HepG2 (cell line): ENCODE measurements around the gene PDK2. TPM values are rescaled to one million over a fixed set of nuclear protein-coding genes. Genes with fewer than 3 reads are reported as not detected.

Experiments used
- ATF7 ChIP-seq, 2 experiments: fragments of 450-650 bp in 1 of 2; sonication (generic) in 1 of 2; formaldehyde crosslinking in 1 of 2; IDR thresholded peaks; 2 replicates each; pipeline versions ENCODE4 v1.4.0 to v1.6.1; 2016 to 2020; ENCODE audit warnings: antibody characterized with exemption in 1 of 2, mild to moderate bottlenecking in 1 of 2, missing genetic modification reagents in 1 of 2
- CEBPG ChIP-seq: IDR thresholded peaks from 2 replicates; pipeline ENCODE4 v1.6.1; 2016
- HNRNPL ChIP-seq: fragments of 200-400 bp; formaldehyde crosslinking; IDR thresholded peaks from 2 replicates; pipeline ENCODE4 v1.6.1; 2017; ENCODE audit warnings: mild to moderate bottlenecking, low read depth, low read length
- MED8 ChIP-seq: sonication (generic); formaldehyde crosslinking; IDR thresholded peaks from 2 replicates; pipeline ENCODE4 v1.8.1; 2023; ENCODE audit warnings: mild to moderate bottlenecking, missing genetic modification reagents; ENCODE audit not compliant: insufficient replicate concordance
- MEIS1 ChIP-seq: sonication (generic); formaldehyde crosslinking; IDR thresholded peaks from 2 replicates; pipeline ENCODE4 v1.9.0; 2021; ENCODE audit warnings: mild to moderate bottlenecking, missing genetic modification reagents, moderate library complexity, borderline replicate concordance
- POLR2G ChIP-seq: fragments of 200-400 bp; formaldehyde crosslinking; IDR thresholded peaks from 2 replicates; pipeline ENCODE4 v1.6.1; 2018; ENCODE audit warnings: mild to moderate bottlenecking, low read depth, low read length, moderate library complexity
- RARA ChIP-seq: IDR thresholded peaks from 2 replicates; pipeline ENCODE4 v1.6.1; 2016; ENCODE audit warnings: missing genetic modification reagents, missing compliant biosample characterization
- SKI ChIP-seq: fragments of 450-650 bp; IDR thresholded peaks from one replicate; pipeline ENCODE4 v1.6.1; 2018; ENCODE audit warnings: mild to moderate bottlenecking; ENCODE audit not compliant: partially characterized antibody
- SMARCE1 ChIP-seq: fragments of 450-650 bp; IDR thresholded peaks from 2 replicates; pipeline ENCODE4 v1.6.1; 2017; ENCODE audit warnings: borderline replicate concordance
- THAP11 ChIP-seq: IDR thresholded peaks from 2 replicates; pipeline ENCODE4 v1.6.1; 2016; ENCODE audit warnings: missing biosample characterization, missing genetic modification reagents
- WIZ ChIP-seq: sonication (generic); formaldehyde crosslinking; IDR thresholded peaks from 2 replicates; pipeline ENCODE4 v1.5.1; 2020; ENCODE audit warnings: mild to moderate bottlenecking, missing genetic modification reagents
- ZNF317 ChIP-seq: sonication (generic); formaldehyde crosslinking; IDR thresholded peaks from 2 replicates; pipeline ENCODE4 v1.5.0; 2020; ENCODE audit warnings: mild to moderate bottlenecking, missing genetic modification reagents
- ZSCAN21 ChIP-seq: sonication (generic); formaldehyde crosslinking; IDR thresholded peaks from 2 replicates; pipeline ENCODE4 v1.8.0; 2022; ENCODE audit warnings: mild to moderate bottlenecking, missing genetic modification reagents, moderate library complexity, borderline replicate concordance
- polyA plus RNA-seq, 8 experiments: library from polyadenylated mRNA; depleted of rRNA in 3 of 8; stranded (reverse) in 7 of 8; unstranded in 1 of 8; fragments of >200 nt; fragmentation: Illumina TruSeq in 4 of 8; extraction: Trizol in 4 of 8; gene quantifications; 2 replicates each; pipeline versions ENCODE4 v1.2.1 to v1.2.3, GENCODE V29; 2011 to 2016; ENCODE audit warnings: low read depth in 4 of 8, missing spikeins in 1 of 8, mixed read lengths in 1 of 8; ENCODE audit not compliant: insufficient read depth in 1 of 8
- total RNA-seq, 5 experiments: library from RNA; depleted of rRNA; stranded (reverse); fragments of >200 nt; fragmentation: Illumina TruSeq; extraction: Trizol; gene quantifications; 2 replicates each; pipeline ENCODE4 v1.2.3, GENCODE V29; 2016; ENCODE audit warnings: low read depth in 1 of 5
- TF ChIP-seq, protein P1 (sequence below): sonication (generic); formaldehyde crosslinking; conservative IDR thresholded peaks from 2 replicates; pipeline ENCODE4 v1.8.0; 2022; ENCODE audit warnings: mild to moderate bottlenecking, moderate library complexity, missing genetic modification reagents
- TF ChIP-seq, protein P2 (sequence below): sonication (generic); formaldehyde crosslinking; IDR thresholded peaks from 2 replicates; pipeline ENCODE4 v1.8.1; 2022; ENCODE audit warnings: low read depth, mild to moderate bottlenecking, missing genetic modification reagents
- TF ChIP-seq, protein P3 (sequence below): sonication (generic); formaldehyde crosslinking; IDR thresholded peaks from 2 replicates; pipeline ENCODE4 v1.4.0; 2020; ENCODE audit warnings: missing genetic modification reagents, borderline replicate concordance
- TF ChIP-seq, protein P4 (sequence below): IDR thresholded peaks from 2 replicates; pipeline ENCODE4 v1.6.1; 2016; ENCODE audit warnings: missing compliant biosample characterization, missing genetic modification reagents, borderline replicate concordance

The PDK2 gene
- total and polyA plus RNA-seq, 2 of the 13 experiments (the other 11 are each of a cell fraction or from before 2014, with no cell fraction given): 18.5 to 59.7 TPM

DNA sequence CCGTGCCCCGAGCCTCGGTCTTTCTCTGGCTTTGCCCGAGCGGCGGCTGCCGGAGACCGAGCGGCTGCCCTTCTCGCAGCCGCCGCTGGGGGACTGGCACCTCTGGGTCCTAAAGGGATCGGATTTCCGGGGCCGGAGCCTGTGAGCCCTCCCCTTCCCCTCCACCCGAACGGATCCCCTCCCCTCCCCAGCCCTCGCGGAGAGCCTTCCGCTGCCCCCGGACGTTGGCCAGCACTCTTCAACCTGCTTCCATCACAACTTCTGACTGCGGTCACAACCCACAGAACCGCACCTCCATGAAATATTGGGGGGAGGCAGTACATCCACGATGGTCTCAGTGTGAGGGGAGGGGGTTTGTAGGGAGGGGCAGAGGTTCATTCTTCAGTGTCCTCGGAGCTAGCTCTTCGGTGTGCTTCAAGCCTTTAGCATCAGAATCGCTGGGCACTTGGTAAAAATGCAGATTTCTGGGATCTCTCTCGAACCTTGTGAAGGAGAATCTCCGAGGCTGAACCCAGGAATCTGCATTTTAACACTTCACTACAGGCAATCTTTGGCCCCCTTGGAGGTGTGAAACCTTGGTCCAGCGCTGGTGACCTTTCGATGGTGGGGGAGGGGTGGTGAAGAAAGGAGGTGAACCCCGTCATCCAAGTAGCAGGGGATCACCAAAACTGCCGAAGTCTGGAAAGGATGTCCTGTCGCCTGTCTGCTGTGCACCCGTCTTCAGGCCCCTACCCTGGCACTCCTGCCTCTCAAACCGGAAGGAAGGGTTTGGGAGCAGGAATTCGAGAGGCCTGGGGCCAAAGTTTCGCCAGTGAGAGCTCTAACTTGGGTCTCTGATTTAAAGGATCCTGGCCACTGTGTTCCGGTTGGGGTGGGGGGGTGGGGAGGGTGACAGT lies 56.1 kb downstream of the PDK2 start (continued):
- TF ChIP-seq, protein P1, sequence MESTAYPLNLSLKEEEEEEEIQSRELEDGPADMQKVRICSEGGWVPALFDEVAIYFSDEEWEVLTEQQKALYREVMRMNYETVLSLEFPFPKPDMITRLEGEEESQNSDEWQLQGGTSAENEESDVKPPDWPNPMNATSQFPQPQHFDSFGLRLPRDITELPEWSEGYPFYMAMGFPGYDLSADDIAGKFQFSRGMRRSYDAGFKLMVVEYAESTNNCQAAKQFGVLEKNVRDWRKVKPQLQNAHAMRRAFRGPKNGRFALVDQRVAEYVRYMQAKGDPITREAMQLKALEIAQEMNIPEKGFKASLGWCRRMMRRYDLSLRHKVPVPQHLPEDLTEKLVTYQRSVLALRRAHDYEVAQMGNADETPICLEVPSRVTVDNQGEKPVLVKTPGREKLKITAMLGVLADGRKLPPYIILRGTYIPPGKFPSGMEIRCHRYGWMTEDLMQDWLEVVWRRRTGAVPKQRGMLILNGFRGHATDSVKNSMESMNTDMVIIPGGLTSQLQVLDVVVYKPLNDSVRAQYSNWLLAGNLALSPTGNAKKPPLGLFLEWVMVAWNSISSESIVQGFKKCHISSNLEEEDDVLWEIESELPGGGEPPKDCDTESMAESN (CRISPR knock-in tag): no peak
- TF ChIP-seq, protein P2, sequence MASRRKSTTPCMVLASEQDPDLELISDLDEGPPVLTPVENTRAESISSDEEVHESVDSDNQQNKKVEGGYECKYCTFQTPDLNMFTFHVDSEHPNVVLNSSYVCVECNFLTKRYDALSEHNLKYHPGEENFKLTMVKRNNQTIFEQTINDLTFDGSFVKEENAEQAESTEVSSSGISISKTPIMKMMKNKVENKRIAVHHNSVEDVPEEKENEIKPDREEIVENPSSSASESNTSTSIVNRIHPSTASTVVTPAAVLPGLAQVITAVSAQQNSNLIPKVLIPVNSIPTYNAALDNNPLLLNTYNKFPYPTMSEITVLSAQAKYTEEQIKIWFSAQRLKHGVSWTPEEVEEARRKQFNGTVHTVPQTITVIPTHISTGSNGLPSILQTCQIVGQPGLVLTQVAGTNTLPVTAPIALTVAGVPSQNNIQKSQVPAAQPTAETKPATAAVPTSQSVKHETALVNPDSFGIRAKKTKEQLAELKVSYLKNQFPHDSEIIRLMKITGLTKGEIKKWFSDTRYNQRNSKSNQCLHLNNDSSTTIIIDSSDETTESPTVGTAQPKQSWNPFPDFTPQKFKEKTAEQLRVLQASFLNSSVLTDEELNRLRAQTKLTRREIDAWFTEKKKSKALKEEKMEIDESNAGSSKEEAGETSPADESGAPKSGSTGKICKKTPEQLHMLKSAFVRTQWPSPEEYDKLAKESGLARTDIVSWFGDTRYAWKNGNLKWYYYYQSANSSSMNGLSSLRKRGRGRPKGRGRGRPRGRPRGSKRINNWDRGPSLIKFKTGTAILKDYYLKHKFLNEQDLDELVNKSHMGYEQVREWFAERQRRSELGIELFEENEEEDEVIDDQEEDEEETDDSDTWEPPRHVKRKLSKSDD: 0 out of 2 replicates have a peak, but pooled peaks have one; percentile 57
- TF ChIP-seq, protein P3, sequence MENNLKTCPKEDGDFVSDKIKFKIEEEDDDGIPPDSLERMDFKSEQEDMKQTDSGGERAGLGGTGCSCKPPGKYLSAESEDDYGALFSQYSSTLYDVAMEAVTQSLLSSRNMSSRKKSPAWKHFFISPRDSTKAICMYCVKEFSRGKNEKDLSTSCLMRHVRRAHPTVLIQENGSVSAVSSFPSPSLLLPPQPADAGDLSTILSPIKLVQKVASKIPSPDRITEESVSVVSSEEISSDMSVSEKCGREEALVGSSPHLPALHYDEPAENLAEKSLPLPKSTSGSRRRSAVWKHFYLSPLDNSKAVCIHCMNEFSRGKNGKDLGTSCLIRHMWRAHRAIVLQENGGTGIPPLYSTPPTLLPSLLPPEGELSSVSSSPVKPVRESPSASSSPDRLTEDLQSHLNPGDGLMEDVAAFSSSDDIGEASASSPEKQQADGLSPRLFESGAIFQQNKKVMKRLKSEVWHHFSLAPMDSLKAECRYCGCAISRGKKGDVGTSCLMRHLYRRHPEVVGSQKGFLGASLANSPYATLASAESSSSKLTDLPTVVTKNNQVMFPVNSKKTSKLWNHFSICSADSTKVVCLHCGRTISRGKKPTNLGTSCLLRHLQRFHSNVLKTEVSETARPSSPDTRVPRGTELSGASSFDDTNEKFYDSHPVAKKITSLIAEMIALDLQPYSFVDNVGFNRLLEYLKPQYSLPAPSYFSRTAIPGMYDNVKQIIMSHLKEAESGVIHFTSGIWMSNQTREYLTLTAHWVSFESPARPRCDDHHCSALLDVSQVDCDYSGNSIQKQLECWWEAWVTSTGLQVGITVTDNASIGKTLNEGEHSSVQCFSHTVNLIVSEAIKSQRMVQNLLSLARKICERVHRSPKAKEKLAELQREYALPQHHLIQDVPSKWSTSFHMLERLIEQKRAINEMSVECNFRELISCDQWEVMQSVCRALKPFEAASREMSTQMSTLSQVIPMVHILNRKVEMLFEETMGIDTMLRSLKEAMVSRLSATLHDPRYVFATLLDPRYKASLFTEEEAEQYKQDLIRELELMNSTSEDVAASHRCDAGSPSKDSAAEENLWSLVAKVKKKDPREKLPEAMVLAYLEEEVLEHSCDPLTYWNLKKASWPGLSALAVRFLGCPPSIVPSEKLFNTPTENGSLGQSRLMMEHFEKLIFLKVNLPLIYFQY: 0 out of 2 replicates have a peak, but pooled peaks have one; percentile 17
- peak; percentile 32 for TF ChIP-seq MED8 (CRISPR knock-in tag)
- TF ChIP-seq THAP11 (CRISPR knock-in tag): peak; percentile 56
- TF ChIP-seq SKI: no peak
- TF ChIP-seq MEIS1 (CRISPR knock-in tag): no peak
- 0 out of 2 replicates have a peak, but pooled peaks have one; percentile 51 for TF ChIP-seq ZNF317
- TF ChIP-seq, protein P4, sequence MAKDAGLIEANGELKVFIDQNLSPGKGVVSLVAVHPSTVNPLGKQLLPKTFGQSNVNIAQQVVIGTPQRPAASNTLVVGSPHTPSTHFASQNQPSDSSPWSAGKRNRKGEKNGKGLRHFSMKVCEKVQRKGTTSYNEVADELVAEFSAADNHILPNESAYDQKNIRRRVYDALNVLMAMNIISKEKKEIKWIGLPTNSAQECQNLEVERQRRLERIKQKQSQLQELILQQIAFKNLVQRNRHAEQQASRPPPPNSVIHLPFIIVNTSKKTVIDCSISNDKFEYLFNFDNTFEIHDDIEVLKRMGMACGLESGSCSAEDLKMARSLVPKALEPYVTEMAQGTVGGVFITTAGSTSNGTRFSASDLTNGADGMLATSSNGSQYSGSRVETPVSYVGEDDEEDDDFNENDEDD: peak; percentile 22; the same call in 1 of the 2 replicates
- no peak for TF ChIP-seq WIZ
- no peak for TF ChIP-seq SMARCE1
- no peak for TF ChIP-seq ATF7 (IDR thresholded peaks at IDR 0.05)
- TF ChIP-seq ATF7 (CRISPR knock-in tag; IDR thresholded peaks at IDR 0.05): no peak
- no peak for TF ChIP-seq RARA
- TF ChIP-seq POLR2G: 0 out of 2 replicates have a peak, but pooled peaks have one; percentile 32
- no peak for TF ChIP-seq CEBPG
- 0 out of 2 replicates have a peak, but pooled peaks have one; percentile 52 for TF ChIP-seq HNRNPL
- TF ChIP-seq ZSCAN21 (CRISPR knock-in tag): peak; percentile 96
